Neutrophil (primary cell): ENCODE data around the gene PET100.

ENCODE experiments used
- H3K27ac ChIP-seq: fragments of 200-600 bp; sonication (generic); 2 replicates; pipeline ENCODE4 v1.5.1; 2016; ENCODE audit warnings: mild to moderate bottlenecking, moderate library complexity
- H3K27me3 ChIP-seq: fragments of 200-600 bp; sonication (generic); 2 replicates; pipeline ENCODE4 v1.6.0; 2016; ENCODE audit warnings: mild to moderate bottlenecking
- H3K36me3 ChIP-seq: fragments of 200-600 bp; sonication (generic); 2 replicates; pipeline ENCODE4 v1.5.1; 2017
- H3K4me1 ChIP-seq, 2 experiments: fragments of 200-600 bp in 1 of 2; sonication (generic) in 1 of 2; 1 replicate in 1 of 2; 2 replicates in 1 of 2; pipeline versions ENCODE4 v1.5.1 to v1.6.1; 2013 to 2016; ENCODE audit warnings: low read depth in 1 of 2, low read length in 1 of 2, mild to moderate bottlenecking in 1 of 2, moderate library complexity in 1 of 2; ENCODE audit not compliant: control insufficient read depth in 1 of 2, insufficient read depth in 1 of 2
- H3K4me3 ChIP-seq, 2 experiments: fragments of 200-600 bp in 1 of 2; sonication (generic) in 1 of 2; 1 replicate in 1 of 2; 2 replicates in 1 of 2; pipeline ENCODE4 v1.5.1; 2013 to 2016; ENCODE audit warnings: low read depth in 1 of 2, low read length in 1 of 2, mild to moderate bottlenecking in 1 of 2, moderate library complexity in 1 of 2
- H3K9me3 ChIP-seq: fragments of 200-600 bp; sonication (generic); 2 replicates; pipeline ENCODE4 v1.5.1; 2016
- CTCF ChIP-seq: fragments of 200-600 bp; sonication (generic); IDR thresholded peaks from 2 replicates; pipeline ENCODE4 v1.5.1; 2016; ENCODE audit warnings: antibody characterized with exemption

PET100 gene

GRCh38 chr19:7674010-7675005, 44.7 kb downstream of the PET100 start:
- peak overlapping the region; percentile 96 for H3K27ac ChIP-seq
- H3K36me3 ChIP-seq = no peaks in the 10 kb centered on the region
- no peak for TF ChIP-seq CTCF
- H3K4me3 ChIP-seq = peak overlapping the region; percentile 44 to 53
- H3K4me1 ChIP-seq = peaks cover 92 to 93% of the 10 kb centered on the region in 2 experiments
- no peaks in the 10 kb centered on the region for H3K27me3 ChIP-seq
- H3K9me3 ChIP-seq = no peaks in the 10 kb centered on the region

- no peak for TF ChIP-seq CTCF
- Histone ChIP-seq H3K27me3 (no peaks in the 10 kb centered on the region), H3K4me1 (peaks cover 92 to 93% of the 10 kb centered on the region in 2 experiments), H3K27ac (peak overlapping the region; percentile 96), H3K4me3 (peak overlapping the region; percentile 61 to 100), H3K36me3 (peaks cover 4% of the 10 kb centered on the region), H3K9me3 (no peaks in the 10 kb centered on the region)
Measured at GRCh38 chr19:7676376-7676775, 46.8 kb downstream of the PET100 start.

GRCh38 chr19:7676854-7677253, 47.3 kb downstream of the PET100 start, which contains the start of gene MCEMP1:
MCEMP1 (plus strand) TSS chr19:7677090; CDS start chr19:7677121, 31 bp downstream.
- no peaks in the 10 kb centered on the region for H3K27me3 ChIP-seq
- H3K36me3 ChIP-seq = peaks cover 4% of the 10 kb centered on the region
- H3K4me1 ChIP-seq = peaks cover 94% of the 10 kb centered on the region in 2 experiments
- no peak for TF ChIP-seq CTCF
- H3K4me3 ChIP-seq = peak within 1 kb of the TSS; percentile 61 to 100
- no peaks in the 10 kb centered on the region for H3K9me3 ChIP-seq
- peak within 1 kb of the TSS; percentile 96 for H3K27ac ChIP-seq

GRCh38 chr19:7677669-7678311, 48.2 kb downstream of the PET100 start:
- H3K36me3 ChIP-seq = peaks cover 11% of the 10 kb centered on the region
- H3K4me1 ChIP-seq = peaks cover 93 to 94% of the 10 kb centered on the region in 2 experiments
- no peaks in the 10 kb centered on the region for H3K27me3 ChIP-seq
- H3K27ac ChIP-seq = peak overlapping the region; percentile 96
- H3K4me3 ChIP-seq = peak overlapping the region; percentile 61 to 100
- no peaks in the 10 kb centered on the region for H3K9me3 ChIP-seq
- TF ChIP-seq CTCF = peak; percentile 25

- no peaks in the 10 kb centered on the region for H3K27me3 ChIP-seq
Measured at GRCh38 chr19:7678971-7679751, 49.6 kb downstream of the PET100 start.

More at GRCh38 chr19:7678971-7679751, 49.6 kb downstream of the PET100 start:
- Histone ChIP-seq H3K4me3 (peak overlapping the region; percentile 61 to 100), H3K36me3 (peaks cover 25% of the 10 kb centered on the region), H3K9me3 (no peaks in the 10 kb centered on the region), H3K4me1 (peaks cover 79 to 81% of the 10 kb centered on the region in 2 experiments), H3K27ac (peak overlapping the region; percentile 96)
- peak; percentile 13 for TF ChIP-seq CTCF
